H9 (cell line): ENCODE results near the gene TEX261. TPM values are rescaled to one million over a fixed set of nuclear protein-coding genes. Genes with fewer than 3 reads are reported as not detected.

Experiments used
- DNase-seq: peaks from one replicate; pipeline ENCODE4 v3.0.0-alpha.2; 2017
- H2AFZ ChIP-seq: one replicate; pipeline ENCODE4 v1.6.1; 2013; ENCODE audit warnings: mild to moderate bottlenecking, low read length, control low read depth, moderate library complexity
- H2AK5ac ChIP-seq: 2 replicates; pipeline ENCODE4 v1.6.1; 2013; ENCODE audit warnings: low read length, control low read depth, mixed read lengths; ENCODE audit not compliant: insufficient read length
- H2BK120ac ChIP-seq: one replicate; pipeline ENCODE4 v1.6.1; 2013; ENCODE audit warnings: low read depth, mild to moderate bottlenecking, low read length, control low read depth, inconsistent platforms; ENCODE audit not compliant: poor library complexity, severe bottlenecking
- H2BK12ac ChIP-seq: 2 replicates; pipeline ENCODE4 v1.6.1; 2013; ENCODE audit warnings: low read length, control low read depth, mixed read lengths, low read depth; ENCODE audit not compliant: insufficient read length
- H2BK15ac ChIP-seq: 2 replicates; pipeline ENCODE4 v1.6.1; 2013; ENCODE audit warnings: low read depth, low read length, control low read depth
- H2BK20ac ChIP-seq: one replicate; pipeline ENCODE4 v1.6.1; 2013; ENCODE audit warnings: low read depth, mild to moderate bottlenecking, low read length, control low read depth, inconsistent platforms; ENCODE audit not compliant: poor library complexity, severe bottlenecking
- H2BK5ac ChIP-seq: 2 replicates; pipeline ENCODE4 v1.6.1; 2013; ENCODE audit warnings: low read length, control low read depth, mixed read lengths; ENCODE audit not compliant: insufficient read length
- H3K14ac ChIP-seq: 2 replicates; pipeline ENCODE4 v1.6.1; 2013; ENCODE audit warnings: low read length, control low read depth; ENCODE audit not compliant: insufficient read depth
- H3K18ac ChIP-seq: 2 replicates; pipeline ENCODE4 v1.6.1; 2013; ENCODE audit warnings: low read depth, mild to moderate bottlenecking, mixed read lengths, low read length, control low read depth; ENCODE audit not compliant: insufficient read length
- H3K23ac ChIP-seq: 2 replicates; pipeline ENCODE4 v1.6.1; 2013; ENCODE audit warnings: low read length, control low read depth, mixed read lengths, low read depth; ENCODE audit not compliant: insufficient read length
- H3K23me2 ChIP-seq: 2 replicates; pipeline ENCODE4 v1.6.1; 2013; ENCODE audit warnings: low read depth, mild to moderate bottlenecking, mixed read lengths, low read length, control low read depth; ENCODE audit not compliant: insufficient read length, poor library complexity, severe bottlenecking
- H3K27ac ChIP-seq: 2 replicates; pipeline ENCODE4 v1.5.1; 2013; ENCODE audit warnings: low read length, control low read depth, mixed read lengths, low read depth; ENCODE audit not compliant: insufficient read length
- H3K27me3 ChIP-seq: 2 replicates; pipeline ENCODE4 v1.6.1; 2013; ENCODE audit warnings: low read length, control low read depth, inconsistent platforms; ENCODE audit not compliant: insufficient read depth
- H3K4ac ChIP-seq: 2 replicates; pipeline ENCODE4 v1.6.1; 2013; ENCODE audit warnings: low read depth, mild to moderate bottlenecking, control low read depth, inconsistent platforms, low read length, moderate library complexity
- H3K4me1 ChIP-seq: 2 replicates; pipeline ENCODE4 v1.6.1; 2013; ENCODE audit warnings: low read length, control low read depth, inconsistent platforms; ENCODE audit not compliant: insufficient read depth
- H3K4me2 ChIP-seq: 2 replicates; pipeline ENCODE4 v1.6.1; 2013; ENCODE audit warnings: low read length, control low read depth, mixed read lengths; ENCODE audit not compliant: insufficient read length, insufficient read depth
- H3K56ac ChIP-seq: 2 replicates; pipeline ENCODE4 v1.6.1; 2013; ENCODE audit warnings: low read depth, mild to moderate bottlenecking, mixed read lengths, low read length, control low read depth; ENCODE audit not compliant: insufficient read length
- H3K79me1 ChIP-seq: 2 replicates; pipeline ENCODE4 v1.6.1; 2013; ENCODE audit warnings: low read depth, mild to moderate bottlenecking, moderate library complexity, low read length, control low read depth, inconsistent platforms; ENCODE audit not compliant: insufficient read depth, poor library complexity, severe bottlenecking
- H3K79me2 ChIP-seq: 2 replicates; pipeline ENCODE4 v1.6.1; 2013; ENCODE audit warnings: low read length, control low read depth, inconsistent platforms; ENCODE audit not compliant: insufficient read depth
- H3K9ac ChIP-seq: 2 replicates; pipeline ENCODE4 v1.6.1; 2013; ENCODE audit warnings: low read length, control low read depth, mixed read lengths; ENCODE audit not compliant: insufficient read length; ENCODE audit errors: extremely low read depth
- H3K9me3 ChIP-seq: one replicate; pipeline ENCODE4 v1.6.1; 2013; ENCODE audit warnings: low read depth, low read length, inconsistent platforms; ENCODE audit not compliant: control insufficient read depth
- H3T11ph ChIP-seq: one replicate; pipeline ENCODE4 v1.6.1; 2013; ENCODE audit warnings: mild to moderate bottlenecking, low read length, control low read depth, inconsistent platforms
- H4K20me1 ChIP-seq: one replicate; pipeline ENCODE4 v1.6.1; 2013; ENCODE audit not compliant: control insufficient read depth, insufficient read length, insufficient read depth
- H4K5ac ChIP-seq: 2 replicates; pipeline ENCODE4 v1.6.1; 2013; ENCODE audit warnings: low read depth, mild to moderate bottlenecking, mixed read lengths, low read length, control low read depth; ENCODE audit not compliant: insufficient read length
- H4K8ac ChIP-seq: replicated peaks from 2 replicates; pipeline ENCODE4 v1.6.1; 2013; ENCODE audit warnings: low read length, control low read depth, mixed read lengths, low read depth; ENCODE audit not compliant: insufficient read length
- H4K91ac ChIP-seq: 2 replicates; pipeline ENCODE4 v1.6.1; 2013; ENCODE audit warnings: low read depth, mild to moderate bottlenecking, moderate library complexity, mixed read lengths, low read length, control low read depth; ENCODE audit not compliant: insufficient read length
- H3K27ac Mint-ChIP-seq, 3 experiments: 2 replicates in 2 of 3; 3 replicates in 1 of 3; pipeline ENCODE4 v1.8.0; 2020 to 2021; ENCODE audit warnings: mixed read lengths in 3 of 3, mild to moderate bottlenecking in 1 of 3, moderate library complexity in 1 of 3
- H3K27me3 Mint-ChIP-seq: 2 replicates; pipeline ENCODE4 v1.8.0; 2021; ENCODE audit warnings: low read depth, mild to moderate bottlenecking, moderate library complexity, mixed read lengths
- H3K36me3 Mint-ChIP-seq, 3 experiments: 2 replicates in 2 of 3; 3 replicates in 1 of 3; pipeline ENCODE4 v1.8.0; 2020 to 2021; ENCODE audit warnings: low read depth in 3 of 3, mixed read lengths in 3 of 3; ENCODE audit not compliant: insufficient read depth in 1 of 3
- H3K4me1 Mint-ChIP-seq, 2 experiments: 2 replicates each; pipeline ENCODE4 v1.8.0; 2020; ENCODE audit warnings: mixed read lengths in 2 of 2
- H3K4me3 Mint-ChIP-seq, 2 experiments: 2 replicates in 1 of 2; 3 replicates in 1 of 2; pipeline ENCODE4 v1.8.0; 2020 to 2021; ENCODE audit warnings: mild to moderate bottlenecking in 2 of 2, mixed read lengths in 2 of 2, moderate library complexity in 1 of 2
- H3K9me3 Mint-ChIP-seq, 2 experiments: 2 replicates in 1 of 2; 3 replicates in 1 of 2; pipeline ENCODE4 v1.8.0; 2020; ENCODE audit warnings: mild to moderate bottlenecking in 2 of 2, mixed read lengths in 2 of 2, moderate library complexity in 1 of 2
- WGBS: extraction: QIAGEN DNeasy Blood & Tissue Kit; methylation state at CpG from one replicate; pipeline ENCODE4 v1.1.7; 2013; ENCODE audit warnings: missing lambda C conversion rate, low lambda C conversion rate, mixed read lengths; ENCODE audit not compliant: insufficient read length; ENCODE audit errors: extremely low coverage; 5-methylcytosine and 5-hydroxymethylcytosine counted together
- total RNA-seq: library from RNA; stranded (reverse); gene quantifications from 2 replicates; pipeline ENCODE4 v1.2.1, GENCODE V29; 2021
- TF ChIP-seq, protein P1 (sequence below): fragments of 200-600 bp; sonication (generic); conservative IDR thresholded peaks from 3 replicates; pipeline ENCODE4 v1.8.0; 2021; ENCODE audit warnings: antibody characterized with exemption, mild to moderate bottlenecking

The TEX261 gene
- total RNA-seq, 1 experiment from 2014 or later, result 19.2 TPM

- TF ChIP-seq, protein P1, sequence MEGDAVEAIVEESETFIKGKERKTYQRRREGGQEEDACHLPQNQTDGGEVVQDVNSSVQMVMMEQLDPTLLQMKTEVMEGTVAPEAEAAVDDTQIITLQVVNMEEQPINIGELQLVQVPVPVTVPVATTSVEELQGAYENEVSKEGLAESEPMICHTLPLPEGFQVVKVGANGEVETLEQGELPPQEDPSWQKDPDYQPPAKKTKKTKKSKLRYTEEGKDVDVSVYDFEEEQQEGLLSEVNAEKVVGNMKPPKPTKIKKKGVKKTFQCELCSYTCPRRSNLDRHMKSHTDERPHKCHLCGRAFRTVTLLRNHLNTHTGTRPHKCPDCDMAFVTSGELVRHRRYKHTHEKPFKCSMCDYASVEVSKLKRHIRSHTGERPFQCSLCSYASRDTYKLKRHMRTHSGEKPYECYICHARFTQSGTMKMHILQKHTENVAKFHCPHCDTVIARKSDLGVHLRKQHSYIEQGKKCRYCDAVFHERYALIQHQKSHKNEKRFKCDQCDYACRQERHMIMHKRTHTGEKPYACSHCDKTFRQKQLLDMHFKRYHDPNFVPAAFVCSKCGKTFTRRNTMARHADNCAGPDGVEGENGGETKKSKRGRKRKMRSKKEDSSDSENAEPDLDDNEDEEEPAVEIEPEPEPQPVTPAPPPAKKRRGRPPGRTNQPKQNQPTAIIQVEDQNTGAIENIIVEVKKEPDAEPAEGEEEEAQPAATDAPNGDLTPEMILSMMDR, result no peak
- Histone ChIP-seq H3K23ac (no peak overlapping the region), H3T11ph (no peak overlapping the region), H3K27ac (no peak overlapping the region), H4K5ac (no peak overlapping the region), H4K8ac (no peak overlapping the region), H3K14ac (no peak overlapping the region), H3K56ac (no peak overlapping the region), H2BK20ac (no peak overlapping the region), H3K79me2 (no peaks in the 10 kb centered on the region), H3K27me3 (peaks cover 15% of the 10 kb centered on the region; the same call in 1 of the 2 replicates), H3K4ac (no peak overlapping the region), H3K18ac (no peak overlapping the region), H3K4me1 (no peaks in the 10 kb centered on the region), H3K9me3 (no peaks in the 10 kb centered on the region), H2AK5ac (no peak overlapping the region), H3K79me1 (no peaks in the 10 kb centered on the region), H4K20me1 (peaks cover 2% of the 10 kb centered on the region), H2BK120ac (no peak overlapping the region), H2BK15ac (no peak overlapping the region), H3K4me2 (no peak overlapping the region), H2BK12ac (no peak overlapping the region), H3K23me2 (peaks cover 7% of the 10 kb centered on the region), H3K9ac (no peak overlapping the region), H4K91ac (no peak overlapping the region), H2AFZ (no peak overlapping the region), H2BK5ac (no peak overlapping the region)
- no peaks in the 10 kb centered on the region; a peak in 1 of 5 replicates for H3K9me3 Mint-ChIP-seq
- no peak overlapping the region; a peak in 1 of 7 replicates for H3K27ac Mint-ChIP-seq
- no CpG with 5 or more reads among the region's 12 CpGs for WGBS
- DNase-seq, result peak; percentile 26
- H3K27me3 Mint-ChIP-seq, result peaks cover 82% of the 10 kb centered on the region
- no peaks in the 10 kb centered on the region for H3K36me3 Mint-ChIP-seq
- peaks cover 3 to 5% of the 10 kb centered on the region in 2 experiments for H3K4me1 Mint-ChIP-seq
- no peak overlapping the region for H3K4me3 Mint-ChIP-seq
Observed at GRCh38 chr2:70962211-70962884, 32.3 kb downstream of the TEX261 start.
